Upper lobe of left lung (tissue), 6 donors: Measurements from ENCODE around the gene TNFRSF8. TPM values are rescaled to one million over a fixed set of nuclear protein-coding genes. Genes with fewer than 3 reads are reported as not detected.

Source experiments
- ATAC-seq, 2 donors: fragments of 200-7000 bp; cut with Tn5 transposase; one replicate each; pipeline ENCODE4 v1.9.1; 2022; ENCODE audit warnings: mild to moderate bottlenecking in 2 of 2, moderate library complexity in 2 of 2; ENCODE audit not compliant: low FRiP score in 2 of 2
- DNase-seq, 2 donors: peaks; one replicate each; pipeline ENCODE4 v3.0.0-alpha.2; 2019 to 2020
- H3K27ac ChIP-seq, 4 donors: fragments of 200-600 bp; sonication (generic); one replicate each; pipeline ENCODE4 v1.5.1; 2016 to 2019
- H3K27me3 ChIP-seq, 4 donors: fragments of 200-600 bp; sonication (generic); one replicate each; pipeline ENCODE4 v1.5.1; 2017 to 2019
- H3K36me3 ChIP-seq, 4 donors: fragments of 200-600 bp; sonication (generic); one replicate each; pipeline ENCODE4 v1.5.1; 2016 to 2019
- H3K4me1 ChIP-seq, 4 donors: fragments of 200-600 bp; sonication (generic); one replicate each; pipeline ENCODE4 v1.5.1; 2018 to 2019
- H3K4me3 ChIP-seq, 4 donors: fragments of 200-600 bp; sonication (generic); one replicate each; pipeline ENCODE4 v1.5.1; 2017 to 2019; ENCODE audit warnings: mild to moderate bottlenecking in 2 of 4, moderate library complexity in 1 of 4
- H3K9me3 ChIP-seq, 4 donors: fragments of 200-600 bp; sonication (generic); one replicate each; pipeline ENCODE4 v1.5.1; 2018 to 2019
- CTCF ChIP-seq, 6 experiments: fragments of 450-650 bp in 4 of 6; fragments of 200-600 bp in 2 of 6; sonication (generic) in 2 of 6; IDR thresholded peaks; one replicate each; pipeline ENCODE4 v1.5.1; 2016 to 2019; ENCODE audit warnings: antibody characterized with exemption in 6 of 6
- EP300 ChIP-seq, 4 donors: sonication (generic); formaldehyde crosslinking; IDR thresholded peaks; one replicate each; pipeline ENCODE4 v1.5.1; 2017; ENCODE audit warnings: antibody characterized with exemption in 4 of 4, control low read depth in 2 of 4
- POLR2A ChIP-seq, 4 donors: fragments of 450-650 bp; IDR thresholded peaks; one replicate each; pipeline ENCODE4 v1.5.1; 2016 to 2017; ENCODE audit warnings: antibody characterized with exemption in 4 of 4, mild to moderate bottlenecking in 2 of 4
- POLR2AphosphoS5 ChIP-seq, 2 donors: sonication (generic); formaldehyde crosslinking; IDR thresholded peaks; one replicate each; pipeline ENCODE4 v1.5.1; 2017; ENCODE audit warnings: antibody characterized with exemption in 2 of 2
- WGBS, 2 donors: methylation state at CpG; one replicate each; pipeline ENCODE4 v1.1.5; 2017 to 2018; 5-methylcytosine and 5-hydroxymethylcytosine counted together
- total RNA-seq, 6 donors: library from RNA; depleted of rRNA in 4 of 6; stranded (reverse); fragments of >200 nt in 4 of 6; gene quantifications; one replicate each; pipeline versions ENCODE4 v1.1.0 to v1.2.1, GENCODE V29; 2016 to 2021
- donor health status: DM: no; HTN: no; CAD: no; lungs with moderate emphysema.
- donor health status: DM: no; HTN: yes; CAD: no; lungs with severe emphysema.

The TNFRSF8 gene
- total RNA-seq, 6 donors from 2014 or later: 0.22 to 3.3 (median 1.2) TPM

GRCh38 chr1:12069623-12070244, 6.6 kb downstream of the TNFRSF8 start:
- Histone ChIP-seq H3K36me3 (no peaks in the 10 kb centered on the region), H3K4me1 (peaks cover 0 to 10% (median 7%) of the 10 kb centered on the region in 4 donors), H3K27ac (no peak overlapping the region), H3K27me3 (peaks cover 0 to 1% (median 0%) of the 10 kb centered on the region in 4 donors), H3K9me3 (no peaks in the 10 kb centered on the region), H3K4me3 (no peak overlapping the region)
- WGBS, 2 donors: 54 to 56% methylated on average over 10 of the region's 10 CpGs
- DNase-seq (no peak), ATAC-seq (no peak)
- TF ChIP-seq POLR2A (IDR thresholded peaks at IDR 0.05): no peak
- TF ChIP-seq CTCF (IDR thresholded peaks at IDR 0.05): no peak
- TF ChIP-seq EP300 (IDR thresholded peaks at IDR 0.05): no peak

- WGBS, 2 donors: 79 to 87% methylated on average over 3 of the region's 3 CpGs
- ATAC-seq (no peak), DNase-seq (no peak)
- Histone ChIP-seq H3K36me3 (no peaks in the 10 kb centered on the region), H3K4me3 (no peak overlapping the region), H3K9me3 (no peaks in the 10 kb centered on the region), H3K27me3 (no peaks in the 10 kb centered on the region), H3K4me1 (peaks cover 0 to 10% (median 7%) of the 10 kb centered on the region in 4 donors), H3K27ac (no peak overlapping the region)
- TF ChIP-seq POLR2A (IDR thresholded peaks at IDR 0.05) (no peak), CTCF (IDR thresholded peaks at IDR 0.05) (no peak), EP300 (IDR thresholded peaks at IDR 0.05) (no peak), POLR2AphosphoS5 (IDR thresholded peaks at IDR 0.05) (no peak)
These were observed 8.8 kb downstream of the TNFRSF8 start for GRCh38 chr1:12071892-12072291.

- H3K4me1 ChIP-seq: peaks cover 0 to 8% (median 7%) of the 10 kb centered on the region in 4 donors
- WGBS, 2 donors: 82 to 87% methylated on average over 3 to 8 of the region's 8 CpGs
- H3K27ac ChIP-seq: no peak overlapping the region
- H3K27me3 ChIP-seq: no peaks in the 10 kb centered on the region
- no peaks in the 10 kb centered on the region for H3K36me3 ChIP-seq
- ATAC-seq (no peak), DNase-seq (no peak)
- no peaks in the 10 kb centered on the region for H3K9me3 ChIP-seq
- H3K4me3 ChIP-seq: no peak overlapping the region
- TF ChIP-seq POLR2A (IDR thresholded peaks at IDR 0.05) (no peak), CTCF (IDR thresholded peaks at IDR 0.05) (no peak), POLR2AphosphoS5 (IDR thresholded peaks at IDR 0.05) (no peak), EP300 (IDR thresholded peaks at IDR 0.05) (no peak)
These were observed 9.6 kb downstream of the TNFRSF8 start for GRCh38 chr1:12072741-12073140.

GRCh38 chr1:12073796-12074195, 10.7 kb downstream of the TNFRSF8 start:
- H3K9me3 ChIP-seq: no peaks in the 10 kb centered on the region
- H3K36me3 ChIP-seq: no peaks in the 10 kb centered on the region
- ATAC-seq (no peak), DNase-seq (no peak)
- WGBS, 2 donors: 87 to 89% methylated on average over 14 to 15 of the region's 15 CpGs
- no peaks in the 10 kb centered on the region for H3K27me3 ChIP-seq
- TF ChIP-seq POLR2AphosphoS5 (IDR thresholded peaks at IDR 0.05) (no peak), POLR2A (IDR thresholded peaks at IDR 0.05) (no peak), EP300 (IDR thresholded peaks at IDR 0.05) (no peak), CTCF (IDR thresholded peaks at IDR 0.05) (no peak)
- H3K4me3 ChIP-seq: no peak overlapping the region
- no peak overlapping the region for H3K27ac ChIP-seq
- H3K4me1 ChIP-seq: no peaks in the 10 kb centered on the region
